ENCODE results near the gene CXCL3.

CXCL3 gene

DNA sequence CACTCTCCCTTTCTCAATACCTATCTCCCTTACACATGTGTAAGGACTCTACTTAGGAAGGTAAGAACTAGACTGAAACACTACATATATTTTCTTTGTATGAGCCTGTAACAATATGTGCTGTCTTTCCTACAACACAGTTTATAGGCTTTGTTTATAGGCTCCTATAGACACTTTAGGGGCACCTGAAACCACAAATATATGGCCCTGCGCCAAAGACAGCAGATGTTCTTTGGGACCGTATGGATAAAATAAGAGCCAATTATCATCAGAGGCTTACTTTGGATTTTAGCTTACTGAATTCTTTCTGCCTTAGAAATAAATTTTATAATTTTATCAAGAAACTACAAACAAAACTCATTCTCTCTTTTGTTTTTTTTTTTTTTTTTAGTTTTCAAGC lies 16.6 kb upstream of the CXCL3 start:
- FAIRE-seq = no peak

- FAIRE-seq = no peak
These were observed 16.1 kb upstream of the CXCL3 start for GRCh38 chr4:74054483-74055047.

- FAIRE-seq = no peak
These were observed 8.7 kb upstream of the CXCL3 start for GRCh38 chr4:74047152-74047551.

GRCh38 chr4:74045772-74046171 lies 7.3 kb upstream of the CXCL3 start:
- no peak for FAIRE-seq

GRCh38 chr4:74045247-74045646 lies 6.8 kb upstream of the CXCL3 start:
- FAIRE-seq = no peak

DNA sequence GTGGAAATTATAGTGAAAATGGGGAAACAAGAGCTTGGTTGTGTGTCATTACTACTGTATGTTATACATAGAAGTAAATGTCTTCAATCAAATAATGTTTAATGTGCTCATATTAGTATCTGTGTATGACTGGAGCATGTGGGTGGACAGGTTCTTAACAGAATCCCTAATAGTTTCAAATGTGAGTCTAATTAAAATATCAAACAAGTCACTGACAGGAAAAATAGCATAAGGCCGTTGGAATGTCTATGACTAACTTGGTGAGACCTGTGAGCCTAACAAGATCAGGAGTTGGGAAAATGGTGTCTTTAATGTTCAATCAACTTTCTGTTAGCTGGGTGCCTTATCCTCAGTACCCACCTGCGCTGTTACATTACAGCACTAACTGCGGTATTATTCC lies 6.2 kb upstream of the CXCL3 start:
- FAIRE-seq = no peak

DNA sequence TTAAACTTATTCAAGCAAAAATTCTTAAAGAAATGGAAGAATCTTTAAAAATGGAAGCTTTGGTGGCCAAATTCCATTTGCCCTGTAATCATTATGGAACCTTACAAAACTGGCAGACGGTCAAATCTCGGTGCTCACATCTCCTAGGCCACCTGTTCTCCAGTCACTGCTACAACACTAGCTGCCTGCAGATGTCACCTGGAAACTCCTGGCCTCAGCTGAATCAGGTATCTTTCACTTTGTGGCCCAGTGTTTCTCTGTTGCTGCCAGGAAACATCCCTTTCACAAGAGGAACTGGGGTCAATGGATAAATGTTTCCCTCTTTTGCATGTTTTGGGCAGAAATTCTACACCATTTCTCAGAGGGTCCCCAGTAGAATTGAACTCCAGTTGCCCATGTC lies 4.2 kb upstream of the CXCL3 start:
- FAIRE-seq = no peak

- FAIRE-seq = no peak
These were observed 2.9 kb upstream of the CXCL3 start for GRCh38 chr4:74041418-74041817.

DNA sequence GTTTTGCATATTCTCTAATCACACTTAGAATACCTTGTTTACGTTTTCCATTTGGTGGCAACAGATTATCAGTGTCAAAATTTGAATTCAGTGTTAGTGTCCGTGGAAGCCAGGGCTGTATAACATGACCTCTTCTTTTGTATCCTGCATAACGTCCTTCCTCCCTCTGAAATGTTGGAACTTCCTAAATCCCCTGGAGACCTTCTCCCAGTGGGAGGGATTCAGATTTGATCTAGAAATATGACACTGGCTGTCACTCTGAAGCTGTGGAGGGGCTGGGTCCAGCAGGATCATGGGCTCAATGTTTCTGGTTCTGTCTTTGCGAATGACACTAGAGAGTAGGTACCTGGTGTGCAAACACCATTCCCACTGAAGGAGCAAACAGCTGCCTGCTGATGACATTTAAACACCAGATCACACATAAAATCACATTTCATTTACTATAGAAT lies 850 bp upstream of the CXCL3 start:
- no peak for FAIRE-seq

DNA sequence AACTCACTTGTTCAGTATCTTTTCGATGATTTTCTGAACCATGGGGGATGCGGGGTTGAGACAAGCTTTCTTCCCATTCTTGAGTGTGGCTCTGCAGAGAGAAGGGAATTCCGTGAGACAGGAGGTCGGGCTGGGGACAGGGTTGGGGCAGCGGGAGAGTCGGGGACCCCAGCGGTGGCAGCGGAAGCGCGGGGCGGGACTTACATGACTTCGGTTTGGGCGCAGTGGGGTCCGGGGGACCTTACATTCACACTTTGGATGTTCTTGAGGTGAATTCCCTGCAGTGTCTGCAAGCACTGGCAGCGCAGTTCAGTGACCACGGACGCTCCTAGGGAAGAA lies 434 bp downstream of the CXCL3 start:
- FAIRE-seq = no peak

DNA sequence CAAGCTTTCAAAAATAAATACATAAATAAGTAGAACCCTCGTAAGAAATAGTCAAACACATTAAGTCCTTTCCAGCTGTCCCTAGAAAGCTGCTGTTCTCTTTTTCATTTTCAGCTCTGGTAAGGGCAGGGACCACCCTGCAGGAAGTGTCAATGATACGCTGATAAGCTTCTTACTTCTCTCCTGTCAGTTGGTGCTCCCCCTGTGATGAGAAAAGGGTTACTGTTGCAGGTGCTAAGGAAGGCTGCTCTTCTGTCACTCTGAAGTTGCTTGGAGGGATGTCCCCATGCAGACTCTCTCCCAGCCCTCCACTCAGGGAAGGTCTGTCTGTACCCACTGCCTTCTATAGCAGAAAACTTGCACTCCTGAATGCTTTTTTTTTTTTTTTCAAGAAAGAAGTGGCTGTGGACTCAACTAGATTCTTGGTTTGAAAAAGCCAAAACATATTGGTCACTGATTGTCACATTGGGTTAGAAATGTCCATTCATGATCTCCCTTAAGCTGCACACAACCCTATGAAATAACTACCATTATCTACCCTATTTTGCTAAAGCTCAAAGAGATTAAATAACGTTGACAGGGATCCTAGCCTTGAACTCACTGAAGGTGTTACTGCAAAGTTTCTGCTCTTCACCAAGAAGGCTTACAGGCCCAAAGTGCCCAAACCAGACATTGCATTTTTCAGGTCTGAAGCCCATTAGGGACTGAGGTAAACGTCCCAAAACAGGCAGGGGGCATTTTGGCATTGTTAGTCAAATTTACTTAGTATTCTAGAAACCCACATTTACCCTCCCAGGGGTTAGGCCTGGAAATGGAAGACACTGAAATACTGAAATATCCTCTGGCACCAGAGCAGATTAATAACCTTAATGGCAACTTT lies 1.2 kb downstream of the CXCL3 start:
- FAIRE-seq = no peak

DNA sequence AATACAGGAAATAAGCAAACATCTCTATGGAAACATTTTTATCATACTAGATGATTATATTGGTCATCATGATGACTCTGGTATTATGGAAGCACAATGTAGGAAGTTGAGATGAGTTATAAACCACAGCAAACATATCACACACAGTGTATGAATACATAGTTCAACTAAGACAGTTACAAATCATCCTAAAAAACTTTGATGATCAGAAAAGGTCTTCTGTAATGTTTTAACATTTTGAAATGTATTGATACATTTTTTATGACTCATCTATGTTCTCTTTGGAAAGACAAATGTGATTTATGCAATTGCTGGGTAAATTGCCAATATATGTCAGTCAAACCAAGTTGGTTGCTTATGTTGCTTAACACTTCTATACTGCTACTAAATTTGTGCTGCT lies 4.8 kb downstream of the CXCL3 start:
- FAIRE-seq = no peak

DNA sequence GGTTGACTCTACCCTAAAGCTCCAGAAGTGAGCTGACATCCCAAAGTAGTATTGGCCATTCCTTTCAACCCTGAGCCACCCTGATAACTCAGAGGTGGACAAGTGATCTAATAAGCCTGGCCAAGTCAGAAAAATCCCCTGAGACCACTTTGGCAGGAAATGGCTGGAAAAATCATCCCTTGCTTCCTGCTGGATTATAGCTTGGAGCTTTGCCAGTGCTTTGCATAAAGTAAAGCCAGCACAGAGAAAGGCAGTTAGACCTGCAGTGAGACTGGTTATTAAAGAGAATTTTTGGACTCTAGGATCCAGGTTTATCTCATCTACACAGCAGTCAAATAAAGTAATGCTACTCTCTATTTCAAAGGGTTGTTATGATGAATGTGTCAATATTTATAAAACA lies 6.4 kb downstream of the CXCL3 start:
- FAIRE-seq = no peak

GRCh38 chr4:74031576-74031975 lies 6.9 kb downstream of the CXCL3 start:
- no peak for FAIRE-seq

- FAIRE-seq = no peak
These were observed 8.2 kb downstream of the CXCL3 start for GRCh38 chr4:74030285-74030684.

DNA sequence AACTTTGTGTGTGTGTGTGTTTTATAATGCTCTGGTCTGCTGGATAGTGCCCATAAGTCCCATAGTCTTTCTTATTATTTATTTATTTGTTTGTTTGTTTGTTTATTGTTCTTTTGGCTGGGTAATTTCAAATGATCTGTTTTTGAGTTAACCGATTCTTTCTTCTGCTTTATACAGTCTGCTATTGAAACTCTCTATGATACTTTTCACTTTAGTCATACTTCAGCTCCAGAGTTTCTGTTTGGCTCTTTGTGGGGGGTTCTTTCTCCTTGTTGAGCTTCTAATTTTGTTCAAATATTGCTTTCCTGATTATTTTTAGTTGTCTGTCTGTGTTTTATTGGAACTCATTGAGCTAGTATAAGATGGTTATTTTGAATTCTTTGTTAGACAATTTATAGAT lies 10.0 kb downstream of the CXCL3 start:
- no peak for FAIRE-seq

DNA sequence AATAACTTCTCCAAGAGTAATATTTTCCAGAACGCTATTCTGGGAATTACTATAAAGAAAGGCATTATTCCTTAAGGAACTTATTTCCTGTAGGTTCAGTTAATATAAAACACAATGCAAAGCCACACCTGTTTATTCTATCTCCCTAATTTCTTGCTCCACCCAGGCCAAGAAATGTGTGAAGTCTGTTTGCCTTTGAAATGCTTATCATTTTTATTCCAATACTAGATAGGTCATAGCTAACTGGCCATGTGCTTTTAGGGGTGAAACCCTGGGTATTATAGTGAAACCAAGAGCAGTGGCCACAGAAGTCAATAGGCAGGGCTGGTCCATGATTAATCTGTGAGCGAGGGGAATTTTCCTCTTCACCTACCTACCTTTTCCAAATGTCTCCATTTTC lies 14.8 kb downstream of the CXCL3 start:
- no peak for FAIRE-seq

DNA sequence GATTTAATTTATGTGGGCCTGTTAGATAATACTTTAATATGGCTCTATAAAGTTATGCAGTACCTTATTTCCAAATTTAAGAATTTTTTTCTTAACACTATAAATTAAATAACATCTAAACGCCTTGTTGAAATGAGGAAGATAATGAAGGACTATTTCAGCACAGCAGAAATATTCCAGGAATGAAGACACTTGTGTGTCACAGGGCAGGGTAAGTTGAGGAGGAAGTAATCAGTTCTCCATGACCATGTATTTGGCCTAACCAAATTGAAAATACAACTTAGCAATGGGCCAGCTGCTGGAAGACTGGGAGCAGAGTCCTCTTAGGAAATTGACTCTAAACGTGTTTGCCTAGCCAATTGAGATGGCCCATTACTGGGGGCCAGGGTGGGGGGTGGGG lies 16.9 kb downstream of the CXCL3 start:
- no peak for FAIRE-seq

DNA sequence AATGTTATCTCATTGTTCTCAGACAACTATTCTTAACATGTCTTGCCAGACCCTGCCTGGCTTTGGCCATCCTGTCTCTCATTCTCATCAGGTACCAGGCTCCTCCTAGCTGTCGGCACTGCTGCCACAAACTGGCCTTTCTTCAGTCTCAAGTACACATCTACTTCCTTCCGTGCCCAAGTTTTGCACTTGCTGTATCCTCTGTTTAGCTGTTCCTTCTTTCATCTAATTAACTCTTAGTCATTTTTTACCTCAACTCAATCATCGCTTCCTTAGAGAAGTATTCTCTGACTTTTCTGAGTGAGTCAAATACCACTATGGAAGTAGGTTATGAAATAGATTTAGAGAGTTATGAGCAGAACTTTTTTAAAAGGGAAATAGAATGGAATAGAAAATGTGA lies 19.7 kb downstream of the CXCL3 start:
- FAIRE-seq = no peak

DNA sequence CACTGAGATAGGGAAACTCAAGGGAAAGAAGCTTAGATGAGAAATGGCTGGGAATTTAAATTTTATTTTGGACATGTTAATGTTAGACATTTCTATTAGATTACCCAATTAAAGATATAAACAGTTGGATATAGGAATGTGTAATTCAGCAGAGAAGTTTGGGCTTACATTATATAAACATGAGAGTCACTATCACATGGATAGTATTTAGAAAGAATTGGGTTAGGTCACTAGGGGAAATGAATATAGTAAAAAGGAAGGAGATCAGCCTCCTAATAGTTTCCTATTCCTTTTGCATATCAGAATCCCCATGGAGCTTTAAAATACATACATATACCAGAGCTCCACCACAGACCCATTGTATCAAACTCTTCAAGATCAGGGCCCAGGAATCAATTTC lies 20.4 kb downstream of the CXCL3 start:
- FAIRE-seq = no peak

DNA sequence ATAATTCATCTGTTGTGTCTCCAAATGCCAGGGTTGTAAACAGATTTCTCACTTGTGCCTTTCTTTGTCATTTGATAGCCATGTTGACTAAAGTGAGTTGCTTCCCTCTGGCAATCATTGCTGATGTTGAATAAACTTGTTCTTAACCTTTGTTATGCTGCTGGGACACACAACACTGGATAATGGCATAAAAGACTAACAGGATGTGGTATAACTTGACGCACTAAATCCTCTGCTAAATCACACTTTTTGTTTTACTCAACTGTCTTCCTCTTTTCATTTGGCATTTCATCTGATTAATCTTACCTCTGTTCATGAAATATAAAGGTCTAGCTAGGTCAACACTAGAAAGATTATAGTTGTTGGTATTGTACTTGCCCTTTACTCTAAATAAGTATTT lies 22.4 kb downstream of the CXCL3 start:
- no peak for FAIRE-seq

DNA sequence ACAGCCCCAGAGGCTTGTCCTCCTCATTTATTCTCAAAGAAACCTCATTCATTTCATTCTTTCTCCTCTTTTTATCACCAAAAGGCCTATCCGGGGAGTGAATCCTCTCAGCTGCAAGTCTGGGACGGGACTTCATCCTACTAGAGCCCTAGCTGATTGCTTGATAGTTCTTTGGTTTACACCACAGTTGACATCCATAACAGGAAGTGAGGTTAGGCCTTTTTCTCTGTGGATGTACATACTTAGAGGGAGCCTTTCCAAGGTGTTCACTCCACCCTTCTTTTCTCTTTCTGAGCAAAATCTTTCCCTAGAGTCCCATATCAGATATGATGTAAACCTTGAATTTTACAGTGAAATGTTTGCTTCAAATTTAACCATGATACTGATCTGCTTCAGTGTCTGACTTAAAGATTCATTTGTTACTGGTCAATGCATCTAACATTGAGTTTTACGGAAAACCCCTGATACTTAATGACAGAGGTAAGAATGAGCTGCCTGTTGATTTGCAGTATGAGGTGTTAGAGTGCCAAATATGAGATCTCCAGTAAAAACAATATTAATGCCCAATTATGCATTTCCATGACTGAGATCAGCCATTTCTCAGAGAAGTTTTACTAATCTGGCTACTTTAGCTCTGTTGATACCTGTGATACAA lies 23.2 kb downstream of the CXCL3 start:
- no peak for FAIRE-seq

DNA sequence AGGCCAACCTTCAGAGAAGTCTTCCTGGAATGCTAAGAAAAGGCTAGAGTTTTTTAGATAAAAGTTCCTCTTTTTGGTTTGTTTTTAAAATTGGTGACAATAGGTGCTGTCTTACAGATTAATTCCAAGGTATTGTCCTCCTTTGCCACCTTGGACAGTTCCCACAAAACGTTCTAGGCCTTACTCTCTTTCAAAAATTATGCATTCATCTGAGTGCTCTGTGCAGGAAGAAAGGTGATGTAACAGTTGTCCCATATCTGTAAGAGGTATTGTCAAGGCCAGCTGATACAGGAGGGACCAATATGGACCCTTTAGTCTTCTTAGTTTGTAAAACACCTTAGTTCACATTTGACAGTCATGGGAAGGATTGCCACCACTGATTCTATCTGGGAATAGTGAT lies 24.2 kb downstream of the CXCL3 start:
- FAIRE-seq = no peak

GRCh38 chr4:74013264-74013663 lies 25.2 kb downstream of the CXCL3 start:
- FAIRE-seq = no peak

Data from A204.1 (cell line).